Memory B cell (primary cell): ENCODE results near the gene CLEC4E.
"Not testable (repeated sequence)": the region's sequence is repeated elsewhere in the genome, so short reads cannot be mapped to it uniquely, and the experiment has no call there.

Source experiments
- ATAC-seq: fragments of 150-1000 bp; cut with Tn5 transposase; 2 replicates; pipeline ENCODE4 v1.10.0; 2021; ENCODE audit warnings: low read depth, mild to moderate bottlenecking, moderate library complexity
- DNase-seq, 2 donors: peaks; one replicate each; pipeline ENCODE4 v3.0.0; 2022; ENCODE audit warnings: low spot score in 2 of 2
- H3K27ac Mint-ChIP-seq: one replicate; pipeline ENCODE4 v1.8.0; 2022; ENCODE audit warnings: mild to moderate bottlenecking, moderate library complexity, mixed read lengths
- H3K27me3 Mint-ChIP-seq: one replicate; pipeline ENCODE4 v1.8.0; 2022; ENCODE audit warnings: mixed read lengths
- H3K36me3 Mint-ChIP-seq: one replicate; pipeline ENCODE4 v1.8.0; 2022; ENCODE audit warnings: mild to moderate bottlenecking, mixed read lengths
- H3K4me1 Mint-ChIP-seq: one replicate; pipeline ENCODE4 v1.8.0; 2022; ENCODE audit warnings: mixed read lengths
- H3K4me3 Mint-ChIP-seq: one replicate; pipeline ENCODE4 v1.8.0; 2022; ENCODE audit warnings: mild to moderate bottlenecking, moderate library complexity, mixed read lengths
- H3K9me3 Mint-ChIP-seq: one replicate; pipeline ENCODE4 v1.8.0; 2022; ENCODE audit warnings: mixed read lengths

The CLEC4E gene, protein sequence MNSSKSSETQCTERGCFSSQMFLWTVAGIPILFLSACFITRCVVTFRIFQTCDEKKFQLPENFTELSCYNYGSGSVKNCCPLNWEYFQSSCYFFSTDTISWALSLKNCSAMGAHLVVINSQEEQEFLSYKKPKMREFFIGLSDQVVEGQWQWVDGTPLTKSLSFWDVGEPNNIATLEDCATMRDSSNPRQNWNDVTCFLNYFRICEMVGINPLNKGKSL

DNA sequence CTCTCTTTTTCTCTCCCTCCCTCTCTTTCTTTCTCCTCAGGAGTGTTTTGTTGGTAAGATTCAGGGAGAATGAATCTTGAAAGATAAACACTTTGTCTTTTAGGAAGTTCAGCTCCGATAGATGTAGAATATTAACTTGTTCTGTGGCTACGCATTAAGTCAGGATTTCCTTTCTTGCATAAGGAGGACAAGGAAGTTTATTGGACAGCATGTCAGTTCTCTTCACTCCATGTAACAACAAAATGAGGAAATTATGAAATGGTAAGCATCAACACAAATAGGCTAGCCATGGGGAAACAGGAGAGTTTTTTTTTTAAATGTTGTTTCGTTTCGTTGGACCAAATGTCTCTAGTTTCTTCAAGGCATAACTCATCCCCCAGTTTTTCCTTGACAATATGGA lies at the start of gene CLEC4E:
TSS of gene CLEC4E (minus strand) at position 75 of the 400 bp plus-strand sequence. CDS start 108 bp downstream, outside the sequence.
- peaks cover 14% of the 10 kb centered on the region for H3K27me3 Mint-ChIP-seq
- not testable (repeated sequence) for ATAC-seq, H3K27ac Mint-ChIP-seq, DNase-seq, H3K4me3 Mint-ChIP-seq, H3K9me3 Mint-ChIP-seq, H3K4me1 Mint-ChIP-seq, H3K36me3 Mint-ChIP-seq

DNA sequence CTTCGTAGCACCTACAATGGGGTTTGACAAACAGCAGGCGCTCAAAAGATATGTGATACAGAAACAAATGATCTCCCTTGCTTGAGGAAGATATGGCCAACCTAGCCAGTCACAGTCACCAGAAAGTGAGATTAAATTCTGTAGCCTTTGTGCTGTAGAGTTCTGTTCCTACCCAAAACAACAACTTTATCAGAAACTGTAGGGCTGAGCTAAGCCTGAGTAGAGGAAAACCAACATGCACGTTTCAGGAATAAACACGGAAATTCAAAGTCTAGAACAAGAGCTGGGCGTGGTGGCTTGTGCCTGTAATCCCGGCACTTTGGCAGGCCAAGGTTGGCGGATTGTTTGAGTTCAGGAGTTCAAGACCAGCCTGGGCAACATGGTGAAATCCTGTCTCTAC lies 49.0 kb upstream of the CLEC4E start:
- Mint-ChIP-seq H3K27ac (no peak overlapping the region), H3K4me3 (no peak overlapping the region), H3K4me1 (peaks cover 13% of the 10 kb centered on the region), H3K27me3 (no peaks in the 10 kb centered on the region), H3K36me3 (no peaks in the 10 kb centered on the region), H3K9me3 (peaks cover 1% of the 10 kb centered on the region)
- DNase-seq: no peak
- no peak for ATAC-seq

DNA sequence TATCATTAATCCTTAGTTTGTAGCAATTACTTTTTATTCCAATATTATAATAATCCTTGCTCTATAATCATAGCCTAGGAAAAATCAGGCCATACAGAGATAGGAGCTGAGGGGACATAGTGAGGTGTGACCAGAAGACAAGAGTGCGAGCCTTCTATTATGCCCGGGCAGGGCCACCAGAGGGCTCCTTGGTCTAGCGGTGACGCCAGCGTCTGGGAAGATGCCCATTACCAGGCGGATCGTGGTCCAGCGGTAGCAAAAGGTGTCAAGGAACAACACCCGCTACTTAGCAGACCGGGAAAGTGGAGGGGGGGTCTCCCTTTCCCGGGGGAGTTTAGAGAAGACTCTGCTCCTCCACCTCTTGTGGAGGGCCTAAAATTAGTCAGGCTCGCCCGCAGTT lies 43.8 kb upstream of the CLEC4E start:
- H3K4me3 Mint-ChIP-seq, H3K27ac Mint-ChIP-seq, DNase-seq, ATAC-seq, H3K4me1 Mint-ChIP-seq, H3K9me3 Mint-ChIP-seq, H3K27me3 Mint-ChIP-seq, H3K36me3 Mint-ChIP-seq: not testable (repeated sequence)

DNA sequence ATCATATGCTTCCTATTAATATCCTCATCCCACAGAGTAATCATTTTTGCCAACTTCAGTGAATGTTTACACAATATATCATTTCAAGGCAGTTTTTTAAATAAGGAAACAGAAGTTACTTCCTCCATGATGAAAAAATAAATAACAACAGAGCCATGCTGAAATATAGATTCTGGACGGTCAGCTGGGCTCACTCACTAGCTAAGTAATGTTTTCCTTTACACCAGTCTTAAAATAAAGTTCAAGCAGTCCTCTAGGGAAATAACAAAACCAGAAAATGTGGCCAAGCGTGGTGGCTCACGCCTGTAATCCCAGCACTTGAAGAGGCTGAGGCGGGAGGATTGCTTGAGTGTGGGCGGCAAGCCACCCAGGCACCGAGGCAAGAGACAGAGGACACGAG lies 43.3 kb upstream of the CLEC4E start:
- H3K27ac Mint-ChIP-seq: no peak overlapping the region
- H3K9me3 Mint-ChIP-seq: no peaks in the 10 kb centered on the region
- H3K4me1 Mint-ChIP-seq: peaks cover 12% of the 10 kb centered on the region
- H3K4me3 Mint-ChIP-seq: no peak overlapping the region
- H3K36me3 Mint-ChIP-seq: no peaks in the 10 kb centered on the region
- peaks cover 5% of the 10 kb centered on the region for H3K27me3 Mint-ChIP-seq
- no peak for DNase-seq
- no peak for ATAC-seq

DNA sequence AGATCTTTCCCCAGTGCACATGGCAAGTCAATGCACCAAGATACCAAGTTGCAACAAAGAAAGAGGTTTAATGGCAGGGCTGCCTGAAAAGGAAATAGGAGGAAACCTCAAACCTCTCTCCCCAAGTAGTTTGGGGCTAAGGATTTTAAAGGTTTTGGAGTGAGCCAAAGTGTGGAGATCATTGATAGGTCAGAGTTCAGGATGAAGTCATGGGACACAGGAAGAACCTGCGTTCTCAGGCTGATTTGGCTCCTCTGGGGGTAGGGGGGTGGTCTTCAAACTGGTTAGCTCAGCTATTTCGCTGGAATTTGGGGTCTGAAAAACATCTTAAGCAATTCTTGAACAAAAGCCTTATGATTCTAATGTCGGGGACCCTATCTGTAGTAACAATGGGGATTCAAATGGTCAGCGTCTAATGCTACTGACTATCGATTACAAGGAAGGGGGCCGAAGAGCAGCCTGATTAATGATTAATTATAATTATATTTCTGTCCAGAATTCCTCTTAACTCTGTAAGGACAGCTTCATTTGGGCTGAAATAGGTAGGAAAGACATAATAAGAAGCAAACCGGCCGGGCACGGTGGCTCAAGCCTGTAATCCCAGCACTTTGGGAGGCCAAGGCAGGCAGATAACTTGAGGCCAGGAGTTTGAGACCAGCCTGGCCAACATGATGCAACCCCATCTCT lies 40.5 kb upstream of the CLEC4E start:
- DNase-seq (no peak), ATAC-seq (no peak)
- Mint-ChIP-seq H3K27ac (no peak overlapping the region), H3K4me1 (peaks cover 18% of the 10 kb centered on the region), H3K4me3 (no peak overlapping the region), H3K27me3 (peaks cover 7% of the 10 kb centered on the region), H3K36me3 (no peaks in the 10 kb centered on the region), H3K9me3 (no peaks in the 10 kb centered on the region)

DNA sequence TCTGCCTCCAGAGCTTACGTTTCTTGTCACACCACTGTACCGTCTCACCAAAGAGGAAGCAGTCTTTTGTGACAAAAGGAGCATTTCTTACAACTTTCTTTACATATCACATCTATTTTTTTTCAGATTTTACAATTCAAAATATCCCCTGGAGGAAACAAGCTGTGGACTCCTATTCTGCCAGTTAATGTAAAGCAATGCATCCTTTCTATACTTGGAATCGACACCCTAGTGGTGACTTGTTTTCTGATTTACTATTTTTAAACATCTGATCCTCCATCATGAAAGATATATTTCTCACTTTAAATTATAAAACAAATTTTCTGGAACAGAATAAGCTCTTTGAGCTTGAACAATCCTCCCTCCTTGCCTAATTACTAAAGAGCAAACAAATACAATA lies 37.2 kb upstream of the CLEC4E start:
- H3K9me3 Mint-ChIP-seq: no peaks in the 10 kb centered on the region
- no peaks in the 10 kb centered on the region for H3K36me3 Mint-ChIP-seq
- H3K27ac Mint-ChIP-seq: no peak overlapping the region
- no peak for DNase-seq
- no peak for ATAC-seq
- peaks cover 7% of the 10 kb centered on the region for H3K27me3 Mint-ChIP-seq
- H3K4me1 Mint-ChIP-seq: peaks cover 16% of the 10 kb centered on the region
- H3K4me3 Mint-ChIP-seq: no peak overlapping the region

DNA sequence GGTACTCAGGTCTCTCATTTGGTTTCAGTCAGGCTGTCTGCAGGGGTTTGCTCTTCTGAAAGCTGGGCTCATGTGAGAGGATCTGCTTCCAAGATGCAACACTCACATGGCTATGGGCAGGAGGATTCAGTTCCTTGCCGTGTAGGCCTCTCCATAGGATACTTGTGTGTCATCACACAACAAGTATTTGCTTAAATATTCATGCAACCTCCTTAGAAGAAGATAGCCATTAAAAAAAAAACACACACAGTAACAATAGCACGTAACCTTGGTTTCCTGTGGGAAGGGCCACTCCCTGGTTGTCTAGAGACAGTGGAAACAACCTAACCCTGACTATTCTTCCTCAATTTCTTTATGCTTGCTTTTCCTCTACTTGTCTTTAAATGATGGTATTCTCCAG lies 31.8 kb upstream of the CLEC4E start:
- H3K36me3 Mint-ChIP-seq: no peaks in the 10 kb centered on the region
- no peak overlapping the region for H3K27ac Mint-ChIP-seq
- no peaks in the 10 kb centered on the region for H3K4me1 Mint-ChIP-seq
- H3K9me3 Mint-ChIP-seq: peaks cover 2% of the 10 kb centered on the region
- peaks cover 7% of the 10 kb centered on the region for H3K27me3 Mint-ChIP-seq
- DNase-seq: no peak
- no peak overlapping the region for H3K4me3 Mint-ChIP-seq
- no peak for ATAC-seq

DNA sequence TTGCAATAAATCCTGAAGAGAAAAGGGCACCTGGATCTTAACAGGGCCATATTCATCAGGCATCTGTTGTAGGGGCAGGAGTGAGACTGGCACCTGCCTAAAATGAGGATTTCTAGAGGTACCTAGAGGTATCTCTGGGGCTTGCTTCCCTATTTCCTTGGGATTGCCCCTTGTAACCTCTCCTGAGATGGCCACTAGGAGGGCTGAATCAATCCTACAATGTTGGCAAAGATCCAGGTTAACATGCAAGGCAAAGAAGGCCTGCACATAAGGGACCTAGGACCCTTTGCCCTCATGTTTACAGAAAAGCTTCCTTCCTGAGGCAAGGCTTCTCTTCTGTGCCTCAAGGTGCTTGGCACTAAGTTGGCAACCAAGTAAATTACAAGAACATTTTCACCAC lies 25.8 kb upstream of the CLEC4E start:
- peaks cover 7% of the 10 kb centered on the region for H3K9me3 Mint-ChIP-seq
- no peak for ATAC-seq
- H3K36me3 Mint-ChIP-seq: peaks cover 3% of the 10 kb centered on the region
- no peak overlapping the region for H3K4me3 Mint-ChIP-seq
- H3K27me3 Mint-ChIP-seq: peaks cover 2% of the 10 kb centered on the region
- H3K27ac Mint-ChIP-seq: no peak overlapping the region
- H3K4me1 Mint-ChIP-seq: peaks cover 3% of the 10 kb centered on the region
- no peak for DNase-seq

DNA sequence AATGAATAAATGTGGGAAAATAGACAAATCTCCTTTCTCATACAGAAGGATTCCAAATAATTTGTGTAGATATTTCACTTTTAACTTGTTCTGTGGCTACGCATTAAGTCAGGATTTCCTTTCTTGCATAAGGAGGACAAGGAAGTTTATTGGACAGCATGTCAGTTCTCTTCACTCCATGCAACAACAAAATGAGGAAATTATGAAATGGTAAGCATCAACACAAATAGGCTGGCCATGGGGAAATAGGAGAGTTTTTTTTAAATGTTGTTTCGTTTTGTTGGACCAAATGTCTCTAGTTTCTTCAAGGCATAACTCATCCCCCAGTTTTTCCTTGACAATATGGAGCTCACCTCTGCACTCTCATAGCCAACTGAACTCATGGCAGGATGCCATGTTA lies 25.3 kb upstream of the CLEC4E start:
- not testable (repeated sequence) for H3K27ac Mint-ChIP-seq, H3K36me3 Mint-ChIP-seq, DNase-seq, ATAC-seq, H3K27me3 Mint-ChIP-seq, H3K4me1 Mint-ChIP-seq, H3K4me3 Mint-ChIP-seq, H3K9me3 Mint-ChIP-seq

DNA sequence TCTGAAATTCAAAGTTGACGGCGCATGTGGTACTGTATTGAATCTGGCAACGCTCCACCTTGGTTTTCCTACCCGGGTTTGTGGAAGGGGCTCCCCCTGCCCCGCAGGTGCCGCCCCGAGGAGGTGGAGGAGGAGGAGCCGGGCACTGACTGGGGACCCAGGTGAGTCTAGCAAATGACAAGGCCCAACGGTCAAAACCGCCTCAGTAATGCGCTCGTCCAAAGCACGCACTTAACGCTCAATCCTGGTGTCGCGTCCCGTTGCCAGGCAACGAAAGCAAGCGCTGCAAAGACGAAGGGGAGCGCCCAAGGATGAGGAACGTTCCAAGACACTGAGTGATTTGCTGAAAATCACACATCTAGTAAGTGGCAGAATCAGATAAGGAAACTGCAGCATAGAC lies 24.0 kb upstream of the CLEC4E start:
- no peak overlapping the region for H3K27ac Mint-ChIP-seq
- H3K27me3 Mint-ChIP-seq: peaks cover 10% of the 10 kb centered on the region
- H3K4me1 Mint-ChIP-seq: peaks cover 3% of the 10 kb centered on the region
- ATAC-seq (no peak), DNase-seq (no peak)
- H3K36me3 Mint-ChIP-seq: peaks cover 3% of the 10 kb centered on the region
- peaks cover 7% of the 10 kb centered on the region for H3K9me3 Mint-ChIP-seq
- H3K4me3 Mint-ChIP-seq: no peak overlapping the region

DNA sequence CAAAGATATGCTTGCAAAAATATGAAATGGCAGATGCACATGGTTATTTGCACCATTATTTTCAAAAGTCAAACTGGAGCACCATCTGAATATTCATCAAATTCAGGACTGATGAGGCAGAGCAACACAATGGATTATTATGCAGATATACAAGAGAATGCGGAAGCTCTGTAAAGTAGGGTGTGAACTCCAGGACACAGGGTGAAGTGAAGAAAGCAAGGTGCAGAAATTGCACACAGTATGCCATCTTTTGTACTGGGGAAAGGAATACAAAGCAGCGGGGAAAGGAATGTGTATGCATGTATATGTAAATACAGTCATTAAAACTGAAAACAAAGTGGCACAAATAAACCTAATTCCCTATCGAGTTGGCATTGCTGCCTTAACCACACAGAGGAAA lies 22.7 kb upstream of the CLEC4E start:
- DNase-seq (no peak), ATAC-seq (no peak)
- Mint-ChIP-seq H3K9me3 (peaks cover 5% of the 10 kb centered on the region), H3K27me3 (peaks cover 12% of the 10 kb centered on the region), H3K27ac (no peak overlapping the region), H3K4me3 (no peak overlapping the region), H3K36me3 (peaks cover 3% of the 10 kb centered on the region), H3K4me1 (peaks cover 3% of the 10 kb centered on the region)

DNA sequence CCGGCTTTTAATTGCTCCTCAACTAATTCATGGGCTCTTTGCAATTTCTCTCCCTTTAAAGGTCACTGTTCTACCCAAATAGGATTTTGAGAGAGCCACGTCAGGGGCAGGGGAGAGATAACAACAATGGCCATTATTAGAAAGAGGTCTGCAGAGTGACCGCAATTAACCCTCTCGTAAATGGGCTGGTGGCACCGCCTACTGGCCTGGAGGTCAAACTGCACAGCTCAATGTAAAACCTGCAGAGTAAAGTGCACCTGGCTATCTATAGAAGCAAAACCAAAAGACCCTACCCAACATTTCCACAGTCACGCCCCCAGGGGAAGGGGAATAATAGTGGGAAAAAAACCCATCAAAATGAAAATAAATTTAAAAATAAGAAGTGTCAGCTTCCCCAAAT lies 21.6 kb upstream of the CLEC4E start:
- peaks cover 5% of the 10 kb centered on the region for H3K9me3 Mint-ChIP-seq
- H3K4me3 Mint-ChIP-seq: no peak overlapping the region
- H3K27me3 Mint-ChIP-seq: peaks cover 12% of the 10 kb centered on the region
- H3K27ac Mint-ChIP-seq: no peak overlapping the region
- peaks cover 3% of the 10 kb centered on the region for H3K36me3 Mint-ChIP-seq
- peaks cover 3% of the 10 kb centered on the region for H3K4me1 Mint-ChIP-seq
- ATAC-seq: no peak
- DNase-seq: no peak

DNA sequence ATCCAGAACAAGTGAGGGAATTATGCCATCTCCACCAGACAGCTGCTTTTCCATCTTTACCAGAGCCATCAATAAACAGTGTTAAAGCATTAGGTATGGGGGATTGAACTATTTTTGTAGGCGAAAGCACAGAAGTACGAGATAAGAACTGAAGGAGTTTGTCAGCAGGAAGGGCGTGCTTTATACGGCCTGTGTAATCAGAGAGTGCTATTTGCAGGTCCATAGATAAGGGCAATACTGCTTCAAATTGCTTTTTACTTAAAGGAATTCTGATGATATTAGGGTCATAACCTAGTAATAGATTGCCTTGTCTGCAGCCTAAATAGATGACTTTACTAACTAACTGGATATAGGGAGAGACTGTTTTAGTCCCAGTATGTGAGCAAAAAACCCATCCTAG lies 20.3 kb upstream of the CLEC4E start:
- peaks cover 5% of the 10 kb centered on the region for H3K9me3 Mint-ChIP-seq
- DNase-seq (no peak), ATAC-seq (no peak)
- no peak overlapping the region for H3K27ac Mint-ChIP-seq
- H3K27me3 Mint-ChIP-seq: peaks cover 12% of the 10 kb centered on the region
- no peaks in the 10 kb centered on the region for H3K4me1 Mint-ChIP-seq
- H3K36me3 Mint-ChIP-seq: peaks cover 3% of the 10 kb centered on the region
- no peak overlapping the region for H3K4me3 Mint-ChIP-seq

DNA sequence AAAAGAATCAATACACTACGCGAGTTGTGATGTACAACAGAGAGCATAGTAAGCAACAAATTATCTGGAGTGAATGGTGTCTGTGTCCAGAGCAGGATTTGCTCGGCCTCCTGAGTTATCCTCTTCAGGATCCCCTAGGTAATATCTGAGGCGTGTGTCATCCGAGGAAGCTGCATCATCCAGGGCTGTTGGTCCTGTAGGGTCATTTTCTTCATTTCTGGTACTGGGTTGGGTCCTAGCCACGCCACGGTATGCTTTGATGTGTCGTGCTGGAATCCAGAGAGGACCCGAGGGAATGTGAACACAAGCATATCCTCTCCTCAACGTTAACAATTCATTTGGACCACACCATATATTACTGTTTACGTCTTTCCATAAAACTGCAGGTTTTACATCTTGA lies 19.0 kb upstream of the CLEC4E start:
- Mint-ChIP-seq H3K27me3 (peaks cover 12% of the 10 kb centered on the region), H3K4me1 (no peaks in the 10 kb centered on the region), H3K36me3 (peaks cover 3% of the 10 kb centered on the region), H3K27ac (no peak overlapping the region), H3K9me3 (peaks cover 5% of the 10 kb centered on the region), H3K4me3 (no peak overlapping the region)
- ATAC-seq: no peak
- no peak for DNase-seq

DNA sequence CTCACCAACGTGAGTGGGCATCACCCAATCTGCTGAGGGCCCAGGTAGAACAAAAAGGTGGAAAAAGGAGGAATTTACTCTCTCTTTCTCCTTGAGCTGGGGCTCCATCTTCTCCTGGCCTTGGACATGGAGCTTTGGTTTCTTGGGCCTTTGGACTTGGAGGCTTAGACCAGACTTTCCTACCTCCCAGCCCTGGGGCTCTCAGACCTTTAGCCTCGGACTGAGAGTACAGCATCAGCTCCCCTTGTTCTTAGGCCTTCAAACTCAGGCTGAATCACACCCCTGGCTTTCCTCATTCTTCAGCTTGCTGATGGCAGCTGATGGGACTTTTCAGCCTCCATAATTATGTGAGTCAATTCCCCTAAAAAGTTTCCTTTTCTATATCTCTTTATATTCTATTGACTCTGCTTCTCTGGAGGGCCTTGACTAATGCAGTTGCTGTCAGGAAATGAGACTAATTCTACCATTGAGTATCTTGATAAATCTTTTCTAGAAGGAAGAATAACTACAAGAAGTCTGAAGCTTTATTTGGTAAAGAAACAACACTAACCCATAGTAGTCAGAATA lies 15.9 kb upstream of the CLEC4E start:
- ATAC-seq (no peak), DNase-seq (no peak)
- H3K9me3 Mint-ChIP-seq: no peaks in the 10 kb centered on the region
- no peaks in the 10 kb centered on the region for H3K36me3 Mint-ChIP-seq
- peaks cover 10% of the 10 kb centered on the region for H3K27me3 Mint-ChIP-seq
- no peak overlapping the region for H3K27ac Mint-ChIP-seq
- no peaks in the 10 kb centered on the region for H3K4me1 Mint-ChIP-seq
- no peak overlapping the region for H3K4me3 Mint-ChIP-seq
